ENCODE results near the gene NFIL3. TPM values are rescaled to one million over a fixed set of nuclear protein-coding genes. Genes with fewer than 3 reads are reported as not detected.
"Not testable (repeated sequence)": the region's sequence is repeated elsewhere in the genome, so short reads cannot be mapped to it uniquely, and the experiment has no call there.

The NFIL3 gene
- total and polyA plus RNA-seq, 7 donors: 22.4 to 152 (median 67.3) TPM

GRCh38 chr9:91379426-91379825 is 44.2 kb downstream of the NFIL3 start:
- no peak overlapping the region for H3K27ac ChIP-seq
- no peak overlapping the region for H3K4me3 ChIP-seq
- no peaks in the 10 kb centered on the region for H3K27me3 ChIP-seq (ENCODE audit: insufficient read depth in 3 of 3, low read length in 2 of 3)
- intact Hi-C loops (cut with DNase I): no loop called here
- ATAC-seq (no peak), DNase-seq (no peak)
- H3K9me3 ChIP-seq: no peaks in the 10 kb centered on the region
- no peaks in the 10 kb centered on the region for H3K36me3 ChIP-seq (ENCODE audit: insufficient read depth in 1 of 2, low read depth in 1 of 2)
- H3K4me1 ChIP-seq: no peaks in the 10 kb centered on the region
- TF ChIP-seq CTCF (IDR thresholded peaks at IDR 0.05): no peak
- WGBS, 3 donors: 60 to 88% (median 70%) methylated on average over 3 of the region's 3 CpGs

- Histone ChIP-seq H3K27ac (no peak overlapping the region), H3K27me3 (ENCODE audit: insufficient read depth in 3 of 3, low read length in 2 of 3) (no peaks in the 10 kb centered on the region), H3K4me3 (no peak overlapping the region), H3K36me3 (ENCODE audit: insufficient read depth in 1 of 2, low read depth in 1 of 2) (no peaks in the 10 kb centered on the region), H3K9me3 (no peaks in the 10 kb centered on the region), H3K4me1 (no peaks in the 10 kb centered on the region)
- no peak for TF ChIP-seq CTCF (IDR thresholded peaks at IDR 0.05)
- ATAC-seq (no peak), DNase-seq (no peak)
- WGBS, 3 donors: 68 to 75% (median 72%) methylated on average over 2 of the region's 2 CpGs
- intact Hi-C loops (cut with DNase I): no loop called here
These were observed 44.9 kb downstream of the NFIL3 start for GRCh38 chr9:91378695-91379127.

GRCh38 chr9:91378054-91378453 is 45.6 kb downstream of the NFIL3 start:
- DNase-seq; H3K27me3 ChIP-seq (ENCODE audit: insufficient read depth in 3 of 3, low read length in 2 of 3); ATAC-seq; H3K9me3 ChIP-seq; H3K4me3 ChIP-seq; H3K36me3 ChIP-seq (ENCODE audit: insufficient read depth in 1 of 2, low read depth in 1 of 2); H3K27ac ChIP-seq; H3K4me1 ChIP-seq; intact Hi-C loops (cut with DNase I): not testable (repeated sequence)
- WGBS, 3 donors: 92 to 95% (median 93%) methylated on average over 3 of the region's 3 CpGs

- ATAC-seq: no peak
- H3K36me3 ChIP-seq (ENCODE audit: insufficient read depth in 1 of 2, low read depth in 1 of 2): no peaks in the 10 kb centered on the region
- H3K4me3 ChIP-seq: no peak overlapping the region
- H3K4me1 ChIP-seq: no peaks in the 10 kb centered on the region
- TF ChIP-seq CTCF (IDR thresholded peaks at IDR 0.05): no peak
- H3K9me3 ChIP-seq: no peaks in the 10 kb centered on the region
- no peaks in the 10 kb centered on the region for H3K27me3 ChIP-seq (ENCODE audit: insufficient read depth in 3 of 3, low read length in 2 of 3)
- 68 to 77% (median 70%) methylated on average over 4 of the region's 4 CpGs for WGBS, 3 donors
- intact Hi-C loops (cut with DNase I): no loop called here
- H3K27ac ChIP-seq: no peak overlapping the region
- DNase-seq: no peak
These were observed 47.4 kb downstream of the NFIL3 start for GRCh38 chr9:91376239-91376638.

GRCh38 chr9:91374939-91375338 is 48.7 kb downstream of the NFIL3 start:
- intact Hi-C loops (cut with DNase I): no loop called here
- WGBS, 3 donors: 30 to 38% (median 35%) methylated on average over 3 of the region's 3 CpGs

More at GRCh38 chr9:91374939-91375338, 48.7 kb downstream of the NFIL3 start:
- Histone ChIP-seq H3K4me1 (no peaks in the 10 kb centered on the region), H3K36me3 (ENCODE audit: insufficient read depth in 1 of 2, low read depth in 1 of 2) (no peaks in the 10 kb centered on the region), H3K27ac (no peak overlapping the region), H3K27me3 (ENCODE audit: insufficient read depth in 3 of 3, low read length in 2 of 3) (no peaks in the 10 kb centered on the region), H3K4me3 (no peak overlapping the region), H3K9me3 (no peaks in the 10 kb centered on the region)
- no peak for TF ChIP-seq CTCF (IDR thresholded peaks at IDR 0.05)
- DNase-seq (no peak), ATAC-seq (no peak)
